Right lobe of liver (tissue), 4 donors: ENCODE measurements around the gene PRKAR1B.

ENCODE experiments used
- POLR2A ChIP-seq: fragments of 450-650 bp; IDR thresholded peaks from one replicate; pipeline ENCODE4 v1.6.1; 2017; ENCODE audit warnings: antibody characterized with exemption, mild to moderate bottlenecking
- TF ChIP-seq, protein P1 (sequence below), 4 donors: fragments of 200-600 bp in 3 of 4; fragments of 450-650 bp in 1 of 4; IDR thresholded peaks; one replicate each; pipeline versions ENCODE4 v1.5.1 to v1.8.0; 2016 to 2022; ENCODE audit warnings: antibody characterized with exemption in 4 of 4, mild to moderate bottlenecking in 2 of 4
- donor health status: DM: no; HTN: no; CAD: no.
- donor health status: DM: no; HTN: no; CAD: no.
- donor health status: DM: no; HTN: yes; CAD: no.

DNA sequence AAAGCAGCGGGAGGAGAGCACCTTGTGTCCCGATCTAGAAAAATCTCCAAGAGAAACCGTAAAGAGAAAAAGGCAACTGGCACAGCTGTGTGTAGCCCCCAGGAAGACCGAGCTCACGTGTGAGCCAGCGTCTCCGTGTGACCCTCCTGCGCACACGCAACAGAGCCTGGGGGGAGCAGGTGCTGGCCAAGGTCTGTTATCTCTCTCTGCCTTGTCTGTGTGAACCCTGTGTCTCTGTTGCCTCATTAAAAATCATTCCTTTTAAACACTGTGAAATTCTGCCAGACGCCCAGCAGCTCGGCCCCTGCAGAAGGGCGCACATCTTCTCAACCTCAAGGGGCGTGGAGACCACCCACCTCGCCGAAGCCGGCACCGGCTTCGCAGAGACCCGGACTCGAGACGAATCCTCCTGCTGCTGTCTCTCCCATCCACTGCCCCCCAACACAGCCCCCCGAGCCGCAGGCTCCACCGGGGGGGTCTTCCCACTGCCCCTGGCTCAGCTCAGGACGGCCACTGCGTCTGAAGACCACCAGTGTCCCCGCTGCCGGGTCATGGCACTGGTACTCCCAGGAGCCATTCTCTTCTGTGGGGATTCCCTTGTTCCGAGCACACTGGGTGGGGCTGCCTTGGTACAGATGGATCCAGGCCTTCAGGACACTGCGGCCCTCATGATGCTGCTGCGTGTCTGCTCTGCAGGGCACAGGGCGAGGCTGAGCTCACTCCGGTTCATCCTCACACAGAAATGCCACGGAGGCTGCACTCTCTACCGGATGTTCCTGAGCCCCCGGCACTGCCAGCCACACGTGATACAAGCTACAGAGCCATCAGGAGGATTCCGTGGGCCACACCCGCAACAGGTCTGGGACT is 94.9 kb downstream of the PRKAR1B start:
- TF ChIP-seq, protein P1, sequence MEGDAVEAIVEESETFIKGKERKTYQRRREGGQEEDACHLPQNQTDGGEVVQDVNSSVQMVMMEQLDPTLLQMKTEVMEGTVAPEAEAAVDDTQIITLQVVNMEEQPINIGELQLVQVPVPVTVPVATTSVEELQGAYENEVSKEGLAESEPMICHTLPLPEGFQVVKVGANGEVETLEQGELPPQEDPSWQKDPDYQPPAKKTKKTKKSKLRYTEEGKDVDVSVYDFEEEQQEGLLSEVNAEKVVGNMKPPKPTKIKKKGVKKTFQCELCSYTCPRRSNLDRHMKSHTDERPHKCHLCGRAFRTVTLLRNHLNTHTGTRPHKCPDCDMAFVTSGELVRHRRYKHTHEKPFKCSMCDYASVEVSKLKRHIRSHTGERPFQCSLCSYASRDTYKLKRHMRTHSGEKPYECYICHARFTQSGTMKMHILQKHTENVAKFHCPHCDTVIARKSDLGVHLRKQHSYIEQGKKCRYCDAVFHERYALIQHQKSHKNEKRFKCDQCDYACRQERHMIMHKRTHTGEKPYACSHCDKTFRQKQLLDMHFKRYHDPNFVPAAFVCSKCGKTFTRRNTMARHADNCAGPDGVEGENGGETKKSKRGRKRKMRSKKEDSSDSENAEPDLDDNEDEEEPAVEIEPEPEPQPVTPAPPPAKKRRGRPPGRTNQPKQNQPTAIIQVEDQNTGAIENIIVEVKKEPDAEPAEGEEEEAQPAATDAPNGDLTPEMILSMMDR (IDR thresholded peaks at IDR 0.05): no peak
- TF ChIP-seq POLR2A: no peak
